ENCODE data around the gene ARNT2.

The ARNT2 gene

DNA sequence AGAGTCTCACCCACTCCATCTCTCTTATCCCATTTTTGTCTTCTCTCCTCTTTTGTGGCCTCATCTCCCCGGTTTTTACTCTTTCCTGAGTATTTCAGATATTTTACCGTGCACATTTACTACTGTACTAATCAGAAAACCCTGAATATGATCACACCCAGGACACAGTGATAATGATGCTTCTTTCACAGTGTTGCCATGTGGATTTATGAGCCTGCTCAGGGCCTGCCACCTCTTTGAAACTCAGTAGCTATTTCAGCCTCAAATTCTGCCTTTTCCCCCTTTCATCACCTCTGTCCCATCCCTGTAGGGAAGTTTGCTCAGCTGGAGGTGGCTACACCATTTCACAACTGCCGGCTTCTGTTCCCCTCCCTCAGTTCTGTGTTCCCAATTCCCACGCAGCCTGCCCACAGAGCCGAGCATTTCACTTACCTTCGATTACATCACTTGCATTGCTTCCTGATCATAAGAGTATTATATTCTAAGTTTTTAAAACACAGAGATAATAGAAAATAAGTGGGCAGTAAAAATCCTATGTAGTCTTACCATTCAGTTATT lies 33.2 kb downstream of the ARNT2 start:
- Mint-ChIP-seq H3K4me1 (peaks cover 52% of the 10 kb centered on the region), H3K36me3 (ENCODE audit: low read depth) (peaks cover 4% of the 10 kb centered on the region), H3K9me3 (no peaks in the 10 kb centered on the region), H3K4me3 (no peak overlapping the region), H3K27me3 (ENCODE audit: low read depth, poor library complexity) (peaks cover 7% of the 10 kb centered on the region), H3K27ac (no peak overlapping the region)
- TF ChIP-seq, protein P1, sequence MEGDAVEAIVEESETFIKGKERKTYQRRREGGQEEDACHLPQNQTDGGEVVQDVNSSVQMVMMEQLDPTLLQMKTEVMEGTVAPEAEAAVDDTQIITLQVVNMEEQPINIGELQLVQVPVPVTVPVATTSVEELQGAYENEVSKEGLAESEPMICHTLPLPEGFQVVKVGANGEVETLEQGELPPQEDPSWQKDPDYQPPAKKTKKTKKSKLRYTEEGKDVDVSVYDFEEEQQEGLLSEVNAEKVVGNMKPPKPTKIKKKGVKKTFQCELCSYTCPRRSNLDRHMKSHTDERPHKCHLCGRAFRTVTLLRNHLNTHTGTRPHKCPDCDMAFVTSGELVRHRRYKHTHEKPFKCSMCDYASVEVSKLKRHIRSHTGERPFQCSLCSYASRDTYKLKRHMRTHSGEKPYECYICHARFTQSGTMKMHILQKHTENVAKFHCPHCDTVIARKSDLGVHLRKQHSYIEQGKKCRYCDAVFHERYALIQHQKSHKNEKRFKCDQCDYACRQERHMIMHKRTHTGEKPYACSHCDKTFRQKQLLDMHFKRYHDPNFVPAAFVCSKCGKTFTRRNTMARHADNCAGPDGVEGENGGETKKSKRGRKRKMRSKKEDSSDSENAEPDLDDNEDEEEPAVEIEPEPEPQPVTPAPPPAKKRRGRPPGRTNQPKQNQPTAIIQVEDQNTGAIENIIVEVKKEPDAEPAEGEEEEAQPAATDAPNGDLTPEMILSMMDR (IDR thresholded peaks at IDR 0.05): no peak
- no peak for DNase-seq

DNA sequence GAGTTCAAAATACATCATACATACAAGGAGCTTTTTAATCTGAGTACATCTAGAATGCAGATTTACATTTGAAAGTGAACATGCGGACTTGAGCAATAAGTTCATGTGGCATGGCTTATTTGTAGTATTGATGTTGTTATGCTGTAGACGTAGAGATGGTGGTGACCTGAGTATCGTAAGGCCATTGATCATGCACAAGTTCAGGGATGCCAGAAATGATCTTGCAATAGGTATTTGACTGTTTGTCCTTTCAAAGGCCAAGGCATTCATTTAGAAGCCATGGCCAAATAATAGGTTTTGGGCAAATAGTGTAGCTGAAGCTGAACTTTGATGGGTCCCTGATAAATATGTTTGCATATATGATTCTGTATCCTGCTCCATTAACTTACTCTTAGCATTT lies 35.0 kb downstream of the ARNT2 start:
- H3K4me1 Mint-ChIP-seq: peaks cover 47% of the 10 kb centered on the region

DNA sequence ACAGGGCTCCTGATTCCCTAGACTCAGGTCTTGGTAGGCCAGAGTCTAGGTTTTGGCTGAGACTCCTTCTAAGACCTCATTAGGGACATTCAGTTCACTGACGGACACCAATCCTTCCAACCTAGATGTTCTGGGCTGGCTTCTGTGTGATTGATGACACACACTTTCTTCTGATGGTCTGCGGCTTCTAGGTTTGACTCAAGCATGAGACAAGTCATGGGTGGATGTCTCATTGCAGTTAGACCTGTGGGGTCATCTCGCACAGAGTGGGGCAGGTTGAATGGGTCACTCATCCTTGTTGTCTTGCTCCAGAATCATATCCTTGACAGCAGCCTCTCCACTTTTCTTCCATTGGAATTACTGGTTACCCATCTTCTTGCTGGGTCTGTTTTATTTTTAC lies 35.8 kb downstream of the ARNT2 start:
- TF ChIP-seq, protein P1 (IDR thresholded peaks at IDR 0.05): no peak
- Mint-ChIP-seq H3K4me1 (peaks cover 38% of the 10 kb centered on the region), H3K36me3 (ENCODE audit: low read depth) (peaks cover 4% of the 10 kb centered on the region), H3K9me3 (no peaks in the 10 kb centered on the region), H3K4me3 (no peak overlapping the region), H3K27ac (no peak overlapping the region), H3K27me3 (ENCODE audit: low read depth, poor library complexity) (peaks cover 7% of the 10 kb centered on the region)
- no peak for DNase-seq

More for the DNA sequence above, 35.0 kb downstream of the ARNT2 start:
- Mint-ChIP-seq H3K27me3 (ENCODE audit: low read depth, poor library complexity) (peaks cover 7% of the 10 kb centered on the region), H3K4me3 (no peak overlapping the region), H3K9me3 (no peaks in the 10 kb centered on the region), H3K27ac (no peak overlapping the region), H3K36me3 (ENCODE audit: low read depth) (peaks cover 4% of the 10 kb centered on the region)
- TF ChIP-seq, protein P1 (IDR thresholded peaks at IDR 0.05): no peak
- no peak for DNase-seq

DNA sequence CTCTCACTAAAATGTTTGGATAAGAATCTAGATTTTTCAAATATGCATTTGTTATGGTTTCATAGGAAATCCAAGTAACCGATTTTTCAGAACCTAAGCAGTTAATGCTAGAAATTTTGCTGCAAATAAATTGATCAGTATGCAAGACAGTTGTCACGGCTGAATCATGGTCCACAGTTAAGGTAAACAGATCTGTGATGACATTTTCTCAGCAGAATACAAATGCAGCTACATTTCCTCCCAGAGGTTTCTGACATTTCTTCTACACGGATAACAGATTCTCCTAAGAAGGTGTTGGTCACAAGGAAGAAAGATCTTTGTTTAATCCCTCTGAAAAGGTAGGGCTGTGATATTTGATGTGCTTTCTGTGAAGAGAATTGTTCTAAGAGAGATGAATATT lies 36.9 kb downstream of the ARNT2 start:
- H3K36me3 Mint-ChIP-seq (ENCODE audit: low read depth): peaks cover 4% of the 10 kb centered on the region
- TF ChIP-seq, protein P1 (IDR thresholded peaks at IDR 0.05): no peak
- no peak overlapping the region for H3K27ac Mint-ChIP-seq
- peaks cover 28% of the 10 kb centered on the region for H3K4me1 Mint-ChIP-seq
- H3K27me3 Mint-ChIP-seq (ENCODE audit: low read depth, poor library complexity): peaks cover 7% of the 10 kb centered on the region
- no peak overlapping the region for H3K4me3 Mint-ChIP-seq
- H3K9me3 Mint-ChIP-seq: no peaks in the 10 kb centered on the region
- no peak for DNase-seq

DNA sequence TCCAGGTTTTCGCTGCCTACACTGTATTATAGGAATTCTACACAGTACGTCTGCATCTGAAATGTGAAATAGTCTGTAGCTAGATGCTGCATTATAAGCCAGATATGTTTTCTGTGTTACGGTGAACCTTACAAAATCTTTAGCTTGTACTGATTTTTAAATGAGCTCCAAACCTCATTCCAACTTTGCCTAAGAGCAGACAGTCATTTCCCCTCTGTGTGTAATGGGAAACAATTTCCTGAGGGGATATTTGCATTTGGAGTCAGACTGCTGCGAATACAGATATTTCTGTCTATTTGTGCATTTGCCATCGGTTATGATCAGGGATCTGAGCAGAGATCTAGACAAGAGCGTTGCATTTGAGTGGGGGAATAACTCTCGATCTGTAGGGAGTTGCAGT lies 37.5 kb downstream of the ARNT2 start:
- no peak overlapping the region for H3K4me3 Mint-ChIP-seq
- no peak for DNase-seq
- peaks cover 7% of the 10 kb centered on the region for H3K27me3 Mint-ChIP-seq (ENCODE audit: low read depth, poor library complexity)
- H3K4me1 Mint-ChIP-seq: peaks cover 23% of the 10 kb centered on the region
- TF ChIP-seq, protein P1 (IDR thresholded peaks at IDR 0.05): no peak
- H3K36me3 Mint-ChIP-seq (ENCODE audit: low read depth): peaks cover 4% of the 10 kb centered on the region
- no peaks in the 10 kb centered on the region for H3K9me3 Mint-ChIP-seq
- no peak overlapping the region for H3K27ac Mint-ChIP-seq

DNA sequence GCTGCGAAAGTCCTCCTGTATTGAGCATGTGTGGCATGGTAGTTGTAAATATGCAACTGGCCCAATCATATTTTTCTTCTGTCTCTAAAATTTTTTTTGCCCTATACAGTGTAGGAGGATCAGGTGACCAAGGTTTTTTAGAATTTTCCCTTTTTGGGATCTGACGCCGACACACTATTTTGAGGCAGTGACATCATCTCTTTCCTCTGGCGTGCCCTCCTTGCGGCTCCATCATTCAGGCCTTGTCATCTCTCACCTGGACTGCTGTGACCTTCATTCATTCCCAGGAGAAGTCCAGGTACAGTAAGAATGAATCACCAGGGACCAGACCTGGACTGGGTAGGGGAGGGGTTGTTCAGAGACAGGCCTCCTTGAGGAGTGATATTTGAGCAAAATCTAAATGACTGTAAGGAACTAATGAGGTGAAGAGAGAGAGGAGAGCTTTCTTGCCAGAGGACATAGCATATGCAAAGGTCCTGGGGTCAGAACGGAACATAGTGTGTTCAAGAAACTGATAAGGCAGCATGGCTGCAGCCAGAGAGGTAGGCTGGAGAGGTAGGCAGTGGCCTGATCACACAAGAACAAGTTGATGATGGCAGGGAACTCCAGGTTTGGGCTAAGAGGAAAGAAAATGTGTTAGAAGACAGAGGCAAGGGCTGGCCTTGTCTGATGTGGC lies 38.7 kb downstream of the ARNT2 start:
- no peak overlapping the region for H3K27ac Mint-ChIP-seq
- H3K9me3 Mint-ChIP-seq: no peaks in the 10 kb centered on the region
- peaks cover 7% of the 10 kb centered on the region for H3K27me3 Mint-ChIP-seq (ENCODE audit: low read depth, poor library complexity)
- no peak for DNase-seq
- peaks cover 12% of the 10 kb centered on the region for H3K4me1 Mint-ChIP-seq
- H3K36me3 Mint-ChIP-seq (ENCODE audit: low read depth): peaks cover 4% of the 10 kb centered on the region
- TF ChIP-seq, protein P1 (IDR thresholded peaks at IDR 0.05): no peak
- H3K4me3 Mint-ChIP-seq: no peak overlapping the region

Measured in nephron progenitor cell (in vitro differentiated cells).